ENCODE results near the gene FAM114A1.

FAM114A1 gene

DNA sequence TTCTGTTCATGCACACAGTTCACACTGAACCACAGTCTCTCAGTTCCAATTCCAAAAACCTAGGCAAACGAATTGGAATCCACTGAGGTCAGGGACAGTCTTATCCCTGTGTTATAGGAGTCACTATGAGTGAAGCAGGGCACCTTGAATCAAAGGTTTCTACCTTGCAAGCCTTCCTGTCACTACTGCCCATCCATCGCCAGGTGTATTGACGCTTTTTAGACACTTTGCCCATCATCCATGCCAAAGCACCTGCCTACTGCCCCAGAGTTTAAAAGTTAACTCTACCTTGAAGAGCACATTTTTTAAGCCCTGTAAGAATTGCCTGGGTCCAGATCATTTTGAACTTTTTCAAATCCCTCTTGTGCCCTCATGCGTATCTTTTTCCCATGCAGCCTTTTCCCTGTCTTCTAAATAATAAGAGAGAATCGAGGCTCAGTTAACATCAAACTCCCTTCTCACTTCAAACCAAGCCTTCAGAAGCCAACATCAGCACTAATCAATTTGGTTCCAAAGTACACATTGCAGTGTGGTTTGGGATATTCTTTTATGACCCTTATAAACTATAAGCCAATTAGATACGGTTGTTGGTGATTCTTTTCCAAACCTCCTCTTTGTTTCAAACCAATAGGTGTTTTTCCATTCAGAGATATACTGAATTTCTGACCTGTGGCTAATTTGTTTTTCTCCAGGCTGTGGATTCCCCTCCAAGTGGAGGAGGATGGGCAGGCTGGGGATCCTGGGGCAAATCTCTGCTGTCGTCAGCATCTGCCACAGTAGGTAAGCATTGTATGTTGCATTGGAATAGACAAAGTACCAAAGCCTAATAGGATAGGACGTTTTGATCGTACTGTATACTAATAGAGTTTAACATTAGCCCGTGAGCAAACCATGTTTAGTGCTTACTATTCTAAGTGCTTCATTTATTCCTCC is 23.7 kb downstream of the FAM114A1 start:
- Histone ChIP-seq H3K9me3 (ENCODE audit: control insufficient read depth, low read length) (no peaks in the 10 kb centered on the region), H3K27me3 (ENCODE audit: control insufficient read depth, insufficient read depth, low read length) (no peaks in the 10 kb centered on the region), H3K4me1 (ENCODE audit: control insufficient read depth, insufficient read depth, low read length) (no peaks in the 10 kb centered on the region), H3K36me3 (ENCODE audit: control insufficient read depth, insufficient read depth, low read length) (peaks cover 2% of the 10 kb centered on the region), H3K4me3 (ENCODE audit: low read length) (no peak overlapping the region), H3K9ac (ENCODE audit: low read length) (no peak overlapping the region)

DNA sequence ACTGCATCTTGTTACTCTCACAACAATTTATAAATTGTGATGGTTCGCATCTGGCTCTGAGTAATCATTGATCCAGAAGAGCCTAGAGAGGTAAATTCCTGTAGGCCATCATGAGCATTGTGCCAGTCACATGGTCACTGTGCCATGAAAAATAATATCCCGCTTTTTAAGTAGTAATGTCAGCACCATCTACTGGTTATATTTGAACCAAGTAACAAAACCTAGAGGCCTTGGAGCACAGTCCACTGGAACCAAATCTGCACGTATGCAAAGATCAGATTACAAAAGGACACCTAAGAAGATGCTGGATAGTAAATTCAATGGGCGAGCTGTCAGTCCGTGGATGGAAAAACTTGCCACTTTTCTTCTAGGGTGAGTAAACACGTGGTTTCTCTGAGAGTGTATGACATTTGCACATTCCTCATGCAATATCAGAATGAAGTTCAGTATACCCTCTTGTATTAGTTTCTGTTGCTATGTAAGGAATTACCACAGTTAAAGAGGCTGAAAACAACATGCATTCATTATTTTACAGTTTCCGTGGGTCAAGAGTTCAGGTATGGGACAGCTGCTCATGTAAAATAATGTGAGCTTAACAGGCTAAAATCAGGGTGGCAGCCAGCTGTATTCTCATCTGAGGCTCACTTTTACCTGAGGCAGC is 26.8 kb downstream of the FAM114A1 start:
- H3K27me3 ChIP-seq (ENCODE audit: control insufficient read depth, insufficient read depth, low read length): no peaks in the 10 kb centered on the region
- H3K9ac ChIP-seq (ENCODE audit: low read length): no peak overlapping the region
- no peak overlapping the region for H3K4me3 ChIP-seq (ENCODE audit: low read length)
- peaks cover 10% of the 10 kb centered on the region for H3K36me3 ChIP-seq (ENCODE audit: control insufficient read depth, insufficient read depth, low read length)
- no peaks in the 10 kb centered on the region for H3K4me1 ChIP-seq (ENCODE audit: control insufficient read depth, insufficient read depth, low read length)
- no peaks in the 10 kb centered on the region for H3K9me3 ChIP-seq (ENCODE audit: control insufficient read depth, low read length)

DNA sequence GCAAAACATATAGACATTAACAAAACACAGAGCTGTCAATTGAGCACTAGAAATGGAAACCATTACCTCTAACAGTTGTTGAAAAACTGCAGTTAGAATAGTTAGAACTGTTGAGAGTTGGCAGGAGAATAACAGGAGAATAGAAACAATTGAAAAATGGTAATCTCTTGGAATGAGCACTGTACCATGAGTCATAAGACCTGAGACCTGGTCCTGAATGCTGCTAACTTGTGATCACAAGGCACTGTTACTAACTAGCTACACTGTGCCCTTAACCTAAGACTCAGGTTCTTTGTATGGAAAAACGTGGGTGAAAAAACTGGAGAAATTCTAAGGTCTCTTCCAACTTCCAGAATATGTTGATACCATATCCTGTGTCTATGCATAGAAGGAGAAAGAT is 29.3 kb downstream of the FAM114A1 start:
- Histone ChIP-seq H3K4me3 (ENCODE audit: low read length) (no peak overlapping the region), H3K4me1 (ENCODE audit: control insufficient read depth, insufficient read depth, low read length) (no peaks in the 10 kb centered on the region), H3K9me3 (ENCODE audit: control insufficient read depth, low read length) (no peaks in the 10 kb centered on the region), H3K9ac (ENCODE audit: low read length) (no peak overlapping the region), H3K27me3 (ENCODE audit: control insufficient read depth, insufficient read depth, low read length) (no peaks in the 10 kb centered on the region), H3K36me3 (ENCODE audit: control insufficient read depth, insufficient read depth, low read length) (peaks cover 10% of the 10 kb centered on the region)

DNA sequence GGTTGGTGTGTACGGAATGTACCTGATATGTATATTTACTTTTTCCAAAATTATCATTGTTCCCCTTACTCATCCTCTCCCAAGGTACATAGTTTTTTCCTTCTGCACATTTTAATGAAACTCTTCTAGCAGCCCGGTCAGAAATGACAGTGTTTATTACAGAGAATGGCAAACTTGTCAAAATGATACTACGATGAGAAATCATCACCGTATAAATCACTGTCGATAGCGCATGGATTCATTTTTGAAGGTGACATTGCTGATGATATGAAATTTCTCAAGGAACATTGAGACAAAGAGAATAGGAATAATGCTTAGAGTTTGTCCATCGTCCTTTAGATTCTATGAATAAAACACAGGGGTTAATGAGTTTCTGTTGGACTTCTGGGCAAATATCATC is 30.6 kb downstream of the FAM114A1 start:
- no peaks in the 10 kb centered on the region for H3K27me3 ChIP-seq (ENCODE audit: control insufficient read depth, insufficient read depth, low read length)
- peaks cover 10% of the 10 kb centered on the region for H3K36me3 ChIP-seq (ENCODE audit: control insufficient read depth, insufficient read depth, low read length)
- no peak overlapping the region for H3K4me3 ChIP-seq (ENCODE audit: low read length)
- H3K4me1 ChIP-seq (ENCODE audit: control insufficient read depth, insufficient read depth, low read length): no peaks in the 10 kb centered on the region
- H3K9me3 ChIP-seq (ENCODE audit: control insufficient read depth, low read length): no peaks in the 10 kb centered on the region
- no peak overlapping the region for H3K9ac ChIP-seq (ENCODE audit: low read length)

DNA sequence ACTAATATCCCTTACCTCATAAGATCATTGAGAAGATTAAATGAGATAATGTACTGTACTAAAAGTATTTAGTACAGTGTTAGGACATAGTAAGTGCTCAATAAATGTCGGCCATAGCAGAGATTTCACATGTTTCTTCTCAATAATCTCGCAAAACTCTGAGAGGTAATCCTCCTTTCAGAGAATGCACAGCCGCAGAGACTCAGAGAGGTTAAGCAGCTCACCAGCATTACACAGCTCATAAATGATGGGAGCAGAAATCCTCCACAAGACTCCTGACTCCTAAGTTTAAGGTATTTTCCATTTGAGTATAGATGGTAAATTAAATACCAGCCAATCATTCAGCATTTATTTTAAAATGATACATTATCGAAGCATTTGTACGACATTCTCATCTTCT is 34.6 kb downstream of the FAM114A1 start:
- H3K27me3 ChIP-seq (ENCODE audit: control insufficient read depth, insufficient read depth, low read length): no peaks in the 10 kb centered on the region
- H3K4me1 ChIP-seq (ENCODE audit: control insufficient read depth, insufficient read depth, low read length): peaks cover 16% of the 10 kb centered on the region

DNA sequence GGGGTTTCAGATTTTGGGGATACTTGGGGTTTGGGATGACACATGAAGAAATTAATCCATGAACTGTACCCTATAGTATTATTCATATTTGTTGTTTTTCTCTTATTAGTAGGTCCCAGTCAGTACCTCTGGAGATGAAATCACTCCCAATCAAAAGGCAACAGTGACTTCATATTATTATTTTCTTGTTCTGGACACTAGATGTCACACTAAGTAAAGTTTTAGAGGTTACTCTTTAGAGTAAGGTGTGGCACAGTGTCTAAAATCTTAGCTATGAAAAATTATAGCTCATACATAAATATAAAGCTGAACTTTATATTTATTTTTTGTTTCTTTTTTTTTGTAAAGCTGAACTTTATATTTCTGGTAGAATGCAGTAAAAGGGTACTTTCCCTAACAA is 35.1 kb downstream of the FAM114A1 start:
- Histone ChIP-seq H3K27me3 (ENCODE audit: control insufficient read depth, insufficient read depth, low read length) (no peaks in the 10 kb centered on the region), H3K4me3 (ENCODE audit: low read length) (no peak overlapping the region), H3K9me3 (ENCODE audit: control insufficient read depth, low read length) (no peaks in the 10 kb centered on the region), H3K4me1 (ENCODE audit: control insufficient read depth, insufficient read depth, low read length) (peaks cover 16% of the 10 kb centered on the region), H3K36me3 (ENCODE audit: control insufficient read depth, insufficient read depth, low read length) (no peaks in the 10 kb centered on the region), H3K9ac (ENCODE audit: low read length) (no peak overlapping the region)

More for the DNA sequence above, 34.6 kb downstream of the FAM114A1 start:
- Histone ChIP-seq H3K4me3 (ENCODE audit: low read length) (no peak overlapping the region), H3K9me3 (ENCODE audit: control insufficient read depth, low read length) (no peaks in the 10 kb centered on the region), H3K9ac (ENCODE audit: low read length) (no peak overlapping the region), H3K36me3 (ENCODE audit: control insufficient read depth, insufficient read depth, low read length) (no peaks in the 10 kb centered on the region)

DNA sequence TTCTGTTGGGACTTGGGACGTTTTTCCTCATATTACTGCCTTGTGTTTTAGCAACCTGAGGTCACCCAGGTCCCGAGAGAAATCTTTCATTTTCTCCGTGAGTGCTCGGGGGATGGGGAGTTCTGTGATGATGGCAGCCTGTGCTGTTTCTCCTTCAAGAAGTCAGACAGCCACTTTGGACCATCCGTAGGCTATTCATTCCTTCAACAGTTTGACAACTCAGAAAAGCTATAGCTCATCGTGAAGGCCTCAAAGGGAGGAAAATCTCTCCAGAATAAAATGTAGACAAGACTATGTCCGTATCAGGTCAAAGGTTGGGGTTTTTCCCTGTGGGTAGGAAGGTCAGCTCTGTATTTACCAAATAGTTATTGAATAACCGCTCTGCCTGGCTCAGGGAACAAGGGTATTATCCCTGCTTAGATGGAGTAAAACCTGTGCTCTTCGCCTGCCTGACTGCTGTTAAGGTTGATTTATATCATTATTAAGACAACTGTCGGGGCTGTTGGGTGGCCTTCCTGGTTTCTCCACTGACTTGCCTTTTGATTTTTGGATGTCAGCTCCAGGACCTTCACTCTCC is 36.6 kb downstream of the FAM114A1 start:
- Histone ChIP-seq H3K4me1 (ENCODE audit: control insufficient read depth, insufficient read depth, low read length) (peaks cover 16% of the 10 kb centered on the region), H3K9me3 (ENCODE audit: control insufficient read depth, low read length) (no peaks in the 10 kb centered on the region), H3K27me3 (ENCODE audit: control insufficient read depth, insufficient read depth, low read length) (no peaks in the 10 kb centered on the region), H3K9ac (ENCODE audit: low read length) (no peak overlapping the region), H3K36me3 (ENCODE audit: control insufficient read depth, insufficient read depth, low read length) (peaks cover 5% of the 10 kb centered on the region), H3K4me3 (ENCODE audit: low read length) (no peak overlapping the region)

DNA sequence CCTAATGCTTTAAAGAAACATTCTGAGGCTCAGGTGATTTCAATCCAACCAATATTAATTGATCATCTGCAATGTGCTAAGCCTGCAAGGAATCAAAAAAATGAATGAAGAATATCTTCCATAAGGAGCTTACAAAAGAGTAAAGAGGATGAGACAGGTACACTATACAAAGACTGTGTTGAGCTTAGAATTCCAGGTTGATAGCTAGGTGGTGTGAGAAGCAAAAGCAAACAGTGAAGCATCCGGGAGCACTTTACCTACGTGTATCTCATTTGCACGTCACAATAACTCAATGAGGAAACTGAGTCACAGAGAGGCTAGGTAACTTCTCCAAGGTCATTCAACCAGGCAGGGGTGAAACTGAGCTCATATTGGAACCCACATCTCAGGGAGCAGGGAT is 37.1 kb downstream of the FAM114A1 start:
- no peak overlapping the region for H3K4me3 ChIP-seq (ENCODE audit: low read length)
- peaks cover 5% of the 10 kb centered on the region for H3K36me3 ChIP-seq (ENCODE audit: control insufficient read depth, insufficient read depth, low read length)
- H3K4me1 ChIP-seq (ENCODE audit: control insufficient read depth, insufficient read depth, low read length): peaks cover 16% of the 10 kb centered on the region
- H3K27me3 ChIP-seq (ENCODE audit: control insufficient read depth, insufficient read depth, low read length): no peaks in the 10 kb centered on the region
- no peaks in the 10 kb centered on the region for H3K9me3 ChIP-seq (ENCODE audit: control insufficient read depth, low read length)
- no peak overlapping the region for H3K9ac ChIP-seq (ENCODE audit: low read length)

DNA sequence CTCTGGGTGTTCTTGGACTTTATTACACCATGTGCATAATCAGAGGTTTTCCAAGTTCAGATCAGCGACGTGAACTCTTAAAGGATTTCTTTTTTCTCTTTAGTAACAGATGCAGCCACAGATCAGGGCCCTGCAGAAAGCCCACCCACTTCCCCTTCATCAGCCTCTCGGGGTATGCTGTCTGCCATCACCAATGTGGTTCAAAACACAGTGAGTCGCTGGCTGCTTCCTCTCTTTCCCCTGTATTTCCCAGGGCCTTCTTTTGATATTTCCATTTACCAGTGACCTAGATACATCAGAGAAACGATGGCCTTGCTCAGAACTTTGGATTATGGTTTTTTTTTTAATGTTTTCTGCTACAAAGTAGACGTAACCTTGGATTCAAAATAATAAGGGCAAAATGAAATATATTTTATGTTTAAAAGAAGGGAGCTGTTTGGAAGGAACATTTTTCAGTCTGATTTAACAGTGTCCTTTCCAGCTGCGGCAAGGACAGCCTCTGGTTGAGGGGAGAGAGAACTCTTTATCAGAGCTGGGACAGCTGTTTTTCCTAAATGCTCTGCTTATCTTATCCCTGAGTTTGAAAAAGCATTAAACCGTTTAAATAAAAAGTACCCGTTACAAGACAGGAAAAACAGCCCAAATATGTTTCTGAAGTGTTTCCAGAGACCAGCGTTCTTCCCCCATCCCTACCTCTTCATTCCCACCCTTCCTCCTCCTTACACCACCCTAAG is 38.2 kb downstream of the FAM114A1 start:
- no peaks in the 10 kb centered on the region for H3K27me3 ChIP-seq (ENCODE audit: control insufficient read depth, insufficient read depth, low read length)
- H3K36me3 ChIP-seq (ENCODE audit: control insufficient read depth, insufficient read depth, low read length): peaks cover 12% of the 10 kb centered on the region
- no peak overlapping the region for H3K4me3 ChIP-seq (ENCODE audit: low read length)
- H3K9ac ChIP-seq (ENCODE audit: low read length): no peak overlapping the region
- H3K4me1 ChIP-seq (ENCODE audit: control insufficient read depth, insufficient read depth, low read length): peaks cover 16% of the 10 kb centered on the region
- H3K9me3 ChIP-seq (ENCODE audit: control insufficient read depth, low read length): no peaks in the 10 kb centered on the region

DNA sequence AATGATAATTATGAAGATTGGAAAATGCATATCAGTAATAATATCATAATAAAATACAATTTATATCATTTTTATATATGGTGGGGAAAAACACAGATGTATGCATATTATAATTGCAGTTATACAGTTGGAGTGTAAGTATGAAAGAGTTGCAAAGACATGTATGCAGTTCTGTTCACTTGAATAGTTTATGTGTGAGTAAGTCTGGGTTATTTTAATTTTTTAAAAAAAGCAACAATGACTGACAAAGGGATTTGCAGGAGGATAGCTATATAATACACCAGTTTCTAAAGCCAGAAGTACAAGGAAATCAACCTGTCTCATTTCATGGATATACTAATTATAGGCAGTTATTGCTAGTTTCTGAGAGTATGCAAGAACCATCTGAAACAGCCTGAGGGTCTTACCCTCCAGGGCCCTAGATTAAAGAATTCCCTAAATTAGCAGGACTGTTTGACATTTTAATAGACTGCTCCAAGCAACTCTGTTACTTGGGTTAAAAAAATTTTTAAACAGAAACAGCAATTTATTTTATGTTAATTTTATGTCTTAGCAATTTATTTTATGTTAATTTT is 40.2 kb downstream of the FAM114A1 start:
- peaks cover 16% of the 10 kb centered on the region for H3K4me1 ChIP-seq (ENCODE audit: control insufficient read depth, insufficient read depth, low read length)
- H3K9ac ChIP-seq (ENCODE audit: low read length): no peak overlapping the region
- H3K9me3 ChIP-seq (ENCODE audit: control insufficient read depth, low read length): no peaks in the 10 kb centered on the region
- peaks cover 18% of the 10 kb centered on the region for H3K36me3 ChIP-seq (ENCODE audit: control insufficient read depth, insufficient read depth, low read length)
- H3K4me3 ChIP-seq (ENCODE audit: low read length): no peak overlapping the region
- no peaks in the 10 kb centered on the region for H3K27me3 ChIP-seq (ENCODE audit: control insufficient read depth, insufficient read depth, low read length)

DNA sequence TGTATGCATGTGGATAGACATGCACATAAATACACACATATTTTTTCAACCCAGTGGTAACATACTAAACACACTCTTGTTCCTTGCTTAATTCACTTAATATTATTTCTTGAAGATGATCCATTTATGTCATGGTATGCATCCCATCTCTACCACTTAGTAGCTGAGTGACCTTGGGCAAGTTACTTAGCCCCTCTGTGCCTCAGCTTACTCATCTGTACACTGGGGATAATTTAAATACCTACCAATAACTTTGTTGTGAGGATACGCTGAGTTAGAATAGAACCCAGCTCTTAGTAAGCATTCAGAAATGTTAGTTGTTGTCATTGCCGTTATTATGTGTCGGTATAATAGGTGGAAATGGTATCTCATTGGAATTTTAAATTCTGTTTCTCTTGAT is 41.4 kb downstream of the FAM114A1 start:
- Histone ChIP-seq H3K4me3 (ENCODE audit: low read length) (no peak overlapping the region), H3K4me1 (ENCODE audit: control insufficient read depth, insufficient read depth, low read length) (peaks cover 10% of the 10 kb centered on the region), H3K36me3 (ENCODE audit: control insufficient read depth, insufficient read depth, low read length) (peaks cover 18% of the 10 kb centered on the region), H3K9me3 (ENCODE audit: control insufficient read depth, low read length) (no peaks in the 10 kb centered on the region), H3K9ac (ENCODE audit: low read length) (no peak overlapping the region), H3K27me3 (ENCODE audit: control insufficient read depth, insufficient read depth, low read length) (no peaks in the 10 kb centered on the region)
